Measurements from ENCODE around the gene LMX1B.

The LMX1B gene

GRCh38 chr9:126703866-126704156, 90.1 kb downstream of the LMX1B start:
- Histone ChIP-seq H3K27ac (ENCODE audit: low read depth, low read length) (no peak overlapping the region), H3K9me2 (replicated peaks; ENCODE audit: control insufficient read depth, low read length) (no peaks in the 10 kb centered on the region), H3K27me3 (ENCODE audit: control insufficient read depth, low read length) (peaks cover 16% of the 10 kb centered on the region), H4K20me1 (ENCODE audit: control insufficient read depth, insufficient read depth, low read depth, low read length) (no peaks in the 10 kb centered on the region), H3K79me2 (ENCODE audit: control insufficient read depth, low read length) (no peaks in the 10 kb centered on the region), H3K4me1 (ENCODE audit: control insufficient read depth, low read length) (peaks cover 9% of the 10 kb centered on the region), H3K36me3 (ENCODE audit: control insufficient read depth, low read length) (no peaks in the 10 kb centered on the region), H3K4me2 (ENCODE audit: low read length) (no peak overlapping the region), H3K9me3 (ENCODE audit: control insufficient read depth, insufficient read depth, low read length) (no peaks in the 10 kb centered on the region), H3F3A (ENCODE audit: control insufficient read depth, insufficient read depth) (no peaks in the 10 kb centered on the region), H3K4me3 (ENCODE audit: low read length) (no peak overlapping the region)
- no peak for TF ChIP-seq EZH2phosphoT487 (IDR thresholded peaks at IDR 0.05; ENCODE audit: borderline replicate concordance, low read length)
- no peak for TF ChIP-seq CTCF (IDR thresholded peaks at IDR 0.05; ENCODE audit: low read depth, low read length, poor library complexity, severe bottlenecking)

DNA sequence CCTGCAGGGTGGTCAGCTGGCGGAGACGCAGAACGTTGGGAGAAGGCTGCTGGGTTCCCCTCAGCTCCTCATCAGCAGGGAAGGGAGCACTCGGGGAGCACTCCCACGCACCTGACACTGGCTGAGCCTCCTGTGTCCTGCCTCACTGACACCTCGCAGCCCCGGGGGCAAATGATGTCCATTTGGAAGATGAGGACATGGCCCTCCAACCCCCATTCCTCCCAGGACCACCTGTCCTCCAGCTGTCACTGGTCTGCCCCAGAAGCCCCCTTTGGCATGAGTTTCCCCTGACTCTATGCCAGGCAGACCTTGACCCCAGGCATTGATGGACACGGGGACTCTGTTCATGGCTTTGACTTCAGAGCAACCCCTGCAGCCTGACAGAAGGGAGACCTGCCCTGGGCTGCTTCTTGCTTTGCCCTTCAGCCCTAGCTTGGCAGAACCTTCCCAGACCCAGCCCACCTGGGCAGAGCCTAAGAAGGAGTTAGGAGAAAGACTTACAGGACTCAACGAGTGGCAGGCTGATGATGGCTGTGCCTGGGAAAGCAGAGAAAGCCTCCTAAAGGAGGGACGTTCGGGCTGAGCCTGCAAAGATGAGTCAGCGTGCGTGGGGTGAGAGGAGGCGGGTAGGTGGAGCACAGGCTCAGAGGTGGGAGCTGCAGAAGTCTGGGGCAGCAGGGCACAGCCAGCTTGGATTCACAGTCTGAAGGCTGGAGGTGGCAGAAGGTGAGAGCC, 90.6 kb downstream of the LMX1B start:
- H3K4me2 ChIP-seq (ENCODE audit: low read length) = no peak overlapping the region

GRCh38 chr9:126704892-126705766, 91.4 kb downstream of the LMX1B start:
- Histone ChIP-seq H3K79me2 (ENCODE audit: control insufficient read depth, low read length) (no peaks in the 10 kb centered on the region), H3K27me3 (ENCODE audit: control insufficient read depth, low read length) (peaks cover 16% of the 10 kb centered on the region), H4K20me1 (ENCODE audit: control insufficient read depth, insufficient read depth, low read depth, low read length) (no peaks in the 10 kb centered on the region), H3K4me2 (ENCODE audit: low read length) (peak overlapping the region; percentile 44), H3K9me2 (replicated peaks; ENCODE audit: control insufficient read depth, low read length) (no peaks in the 10 kb centered on the region), H3K4me3 (ENCODE audit: low read length) (no peak overlapping the region), H3K9me3 (ENCODE audit: control insufficient read depth, insufficient read depth, low read length) (no peaks in the 10 kb centered on the region), H3K27ac (ENCODE audit: low read depth, low read length) (no peak overlapping the region), H3K36me3 (ENCODE audit: control insufficient read depth, low read length) (no peaks in the 10 kb centered on the region), H3K4me1 (ENCODE audit: control insufficient read depth, low read length) (peaks cover 9% of the 10 kb centered on the region), H3F3A (ENCODE audit: control insufficient read depth, insufficient read depth) (no peaks in the 10 kb centered on the region)
- no peak for TF ChIP-seq EZH2phosphoT487 (IDR thresholded peaks at IDR 0.05; ENCODE audit: borderline replicate concordance, low read length)
- peak; percentile 88 for TF ChIP-seq CTCF (IDR thresholded peaks at IDR 0.05; ENCODE audit: low read depth, low read length, poor library complexity, severe bottlenecking)

More for the DNA sequence above, 90.6 kb downstream of the LMX1B start:
- no peaks in the 10 kb centered on the region for H3K36me3 ChIP-seq (ENCODE audit: control insufficient read depth, low read length)
- H3K27ac ChIP-seq (ENCODE audit: low read depth, low read length) = no peak overlapping the region
- no peak overlapping the region for H3K4me3 ChIP-seq (ENCODE audit: low read length)
- no peaks in the 10 kb centered on the region for H3K9me3 ChIP-seq (ENCODE audit: control insufficient read depth, insufficient read depth, low read length)
- H3K27me3 ChIP-seq (ENCODE audit: control insufficient read depth, low read length) = peaks cover 16% of the 10 kb centered on the region
- H3F3A ChIP-seq (ENCODE audit: control insufficient read depth, insufficient read depth) = no peaks in the 10 kb centered on the region
- H3K9me2 ChIP-seq (replicated peaks; ENCODE audit: control insufficient read depth, low read length) = no peaks in the 10 kb centered on the region
- no peaks in the 10 kb centered on the region for H4K20me1 ChIP-seq (ENCODE audit: control insufficient read depth, insufficient read depth, low read depth, low read length)
- TF ChIP-seq EZH2phosphoT487 (IDR thresholded peaks at IDR 0.05; ENCODE audit: borderline replicate concordance, low read length) (no peak), CTCF (IDR thresholded peaks at IDR 0.05; ENCODE audit: low read depth, low read length, poor library complexity, severe bottlenecking) (no peak)
- peaks cover 9% of the 10 kb centered on the region for H3K4me1 ChIP-seq (ENCODE audit: control insufficient read depth, low read length)
- no peaks in the 10 kb centered on the region for H3K79me2 ChIP-seq (ENCODE audit: control insufficient read depth, low read length)
